ENCODE results near the gene RBMS3. TPM values are rescaled to one million over a fixed set of nuclear protein-coding genes. Genes with fewer than 3 reads are reported as not detected.

RBMS3 gene
- total and polyA plus RNA-seq, 2 of the 8 experiments (the other 6 are each of a cell fraction or from before 2014, with no cell fraction given): 3.7 to 6.9 TPM

- Histone ChIP-seq H3K23ac (ENCODE audit: insufficient read length) (no peak overlapping the region), H2BK5ac (ENCODE audit: low read depth, low read length) (no peak overlapping the region), H3K4me2 (ENCODE audit: insufficient read depth in 1 of 2, low read depth in 2 of 2, low read length in 2 of 2) (no peak overlapping the region), H3K27me3 (replicated peaks in 1 of 4; ENCODE audit: control insufficient read depth in 3 of 4, extremely low read depth in 1 of 4, insufficient read depth in 3 of 4, low read length in 3 of 4) (no peaks in the 10 kb centered on the region), H4K91ac (replicated peaks; ENCODE audit: insufficient read length, low read length) (no peak overlapping the region), H3K18ac (ENCODE audit: extremely low read depth, low read length) (no peak overlapping the region), H4K20me1 (replicated peaks in 1 of 2; ENCODE audit: control insufficient read depth in 1 of 2, insufficient read depth in 2 of 2, low read length in 2 of 2) (no peaks in the 10 kb centered on the region), H2BK15ac (ENCODE audit: low read length) (no peak overlapping the region), H3K4me1 (replicated peaks in 1 of 4; ENCODE audit: control insufficient read depth in 3 of 4, insufficient read depth in 4 of 4, low read length in 3 of 4) (no peaks in the 10 kb centered on the region), H4K5ac (ENCODE audit: insufficient read length, low read depth, low read length) (no peak overlapping the region), H2AFZ (ENCODE audit: low read length) (no peak overlapping the region), H3K9ac (replicated peaks in 1 of 4; ENCODE audit: extremely low read depth in 1 of 4, low read depth in 3 of 4, low read length in 3 of 4) (no peak overlapping the region), H3K36me3 (ENCODE audit: control insufficient read depth in 2 of 4, insufficient read depth in 4 of 4, low read length in 3 of 4) (no peaks in the 10 kb centered on the region), H3K79me2 (ENCODE audit: control insufficient read depth in 1 of 2, insufficient read depth in 2 of 2, low read length in 2 of 2) (no peaks in the 10 kb centered on the region), H2AK5ac (ENCODE audit: low read depth, low read length) (no peak overlapping the region), H4K8ac (ENCODE audit: extremely low read depth, insufficient read depth, low read length) (no peak overlapping the region), H3K9me3 (ENCODE audit: insufficient read depth in 2 of 2, low read depth in 1 of 2, low read length in 1 of 2) (no peaks in the 10 kb centered on the region), H3K14ac (ENCODE audit: insufficient read length) (no peak overlapping the region), H3K4me3 (ENCODE audit: extremely low read depth in 1 of 4, insufficient read depth in 2 of 4, low read depth in 3 of 4, low read length in 4 of 4) (no peak overlapping the region), H3K79me1 (ENCODE audit: low read depth, low read length) (no peaks in the 10 kb centered on the region), H3K56ac (replicated peaks; ENCODE audit: insufficient read length, low read depth, low read length) (no peak overlapping the region), H2BK120ac (replicated peaks; ENCODE audit: low read depth, low read length) (no peak overlapping the region), H3K23me2 (ENCODE audit: low read depth, low read length) (no peaks in the 10 kb centered on the region), H3K4ac (replicated peaks; ENCODE audit: insufficient read length, low read depth, low read length) (no peak overlapping the region), H2BK20ac (ENCODE audit: low read length) (no peak overlapping the region), H3K27ac (ENCODE audit: low read depth, low read length) (no peak overlapping the region), H2BK12ac (ENCODE audit: low read depth, low read length) (no peak overlapping the region)
- WGBS, 2 experiments (ENCODE audit: extremely low coverage in 1 of 2, insufficient coverage in 1 of 2, insufficient read length in 1 of 2, insufficient replicate concordance in 2 of 2, low coverage in 1 of 2, low lambda C conversion rate in 2 of 2, missing lambda C conversion rate in 1 of 2): 82% methylated on average over 1 of the region's 1 CpG; no CpG with 5 or more reads in 1 of the 2 experiments
- CTCF ChIA-PET (ENCODE audit: partially characterized antibody): no interaction called here
- DNase-seq (ENCODE audit: low read depth in 1 of 2, low spot score in 2 of 2): no peak
- no peak for FAIRE-seq
- TF ChIP-seq ZNF274 (IDR thresholded peaks at IDR 0.05; ENCODE audit: borderline replicate concordance, extremely low read depth, low read length) (no peak), SP4 (IDR thresholded peaks at IDR 0.05; ENCODE audit: low read length) (no peak), RBBP5 (IDR thresholded peaks at IDR 0.05; ENCODE audit: borderline replicate concordance, low read depth, low read length) (no peak)
- POLR2A ChIA-PET (ENCODE audit: partially characterized antibody): no interaction called here
These were observed 661.4 kb downstream of the RBMS3 start for GRCh38 chr3:29942297-29942696.
